GM23248 (cell line): Measurements from ENCODE around the gene PTBP1.

ENCODE experiments used
- EZH2 ChIP-seq: fragments of 200-600 bp; sonication (generic); IDR thresholded peaks from 2 replicates; pipeline ENCODE4 v1.6.1; 2018; ENCODE audit warnings: antibody characterized with exemption, mild to moderate bottlenecking; ENCODE audit not compliant: insufficient read depth, poor library complexity, severe bottlenecking
- EZH2phosphoT487 ChIP-seq: fragments of 200-600 bp; sonication (generic); IDR thresholded peaks from 2 replicates; pipeline ENCODE4 v1.6.1; 2018; ENCODE audit warnings: antibody characterized with exemption, moderate library complexity, mild to moderate bottlenecking, low read depth; ENCODE audit not compliant: insufficient read depth

- TF ChIP-seq EZH2phosphoT487 (no peak), EZH2 (no peak)
These were observed 55.8 kb downstream of the PTBP1 start for GRCh38 chr19:853014-853585.
